Measurements from ENCODE around the gene KRT86. TPM values are rescaled to one million over a fixed set of nuclear protein-coding genes. Genes with fewer than 3 reads are reported as not detected.

The KRT86 gene
- total RNA-seq, 1 donor from 2014 or later, result not detected

DNA sequence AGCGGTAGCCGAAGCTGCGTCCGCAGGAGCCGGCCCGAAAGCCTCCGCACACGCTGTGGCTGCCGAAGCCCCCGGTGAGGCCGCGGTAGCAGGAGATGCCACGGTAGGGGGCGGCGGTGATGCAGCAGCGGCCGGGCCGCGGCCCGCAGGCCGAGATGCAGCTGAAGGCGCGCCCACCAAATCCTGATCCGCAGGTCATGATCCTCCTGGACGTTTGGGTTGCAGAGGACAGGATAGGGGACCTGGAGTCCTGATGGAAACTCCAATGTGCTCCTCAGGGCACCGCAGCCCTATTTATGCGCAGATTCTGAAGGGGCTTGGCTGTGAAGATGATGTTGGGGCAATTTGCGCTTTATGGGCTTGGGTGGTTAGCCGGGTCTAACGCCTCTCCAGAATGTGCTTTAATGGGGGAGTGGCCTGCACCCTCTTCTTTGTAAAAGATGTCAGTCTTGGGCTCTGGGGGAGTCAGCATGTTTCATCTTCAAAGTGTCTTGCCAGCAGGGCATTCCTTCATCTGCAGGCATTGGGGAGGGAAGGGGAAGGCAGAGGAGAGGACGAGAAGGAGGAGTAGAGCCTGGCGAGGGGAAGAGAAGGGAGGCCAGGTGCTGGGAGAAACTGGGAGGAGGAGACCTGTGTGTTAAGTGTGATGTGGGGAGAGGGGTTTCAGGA, 17.0 kb downstream of the KRT86 start, which contains the start of gene KRT81:
TSS of gene KRT81 (minus strand) at position 268 of the 669 bp plus-strand sequence. CDS start at position 199, 69 bp downstream.
- Mint-ChIP-seq H3K27me3 (ENCODE audit: unreplicated experiment) (no peaks in the 10 kb centered on the region), H3K36me3 (ENCODE audit: low read depth, unreplicated experiment) (no peaks in the 10 kb centered on the region), H3K27ac (ENCODE audit: unreplicated experiment) (no peak within 1 kb of the TSS), H3K4me1 (ENCODE audit: unreplicated experiment) (no peaks in the 10 kb centered on the region), H3K4me3 (ENCODE audit: unreplicated experiment) (no peak within 1 kb of the TSS), H3K9me3 (ENCODE audit: unreplicated experiment) (no peaks in the 10 kb centered on the region)
- TF ChIP-seq, protein P1, sequence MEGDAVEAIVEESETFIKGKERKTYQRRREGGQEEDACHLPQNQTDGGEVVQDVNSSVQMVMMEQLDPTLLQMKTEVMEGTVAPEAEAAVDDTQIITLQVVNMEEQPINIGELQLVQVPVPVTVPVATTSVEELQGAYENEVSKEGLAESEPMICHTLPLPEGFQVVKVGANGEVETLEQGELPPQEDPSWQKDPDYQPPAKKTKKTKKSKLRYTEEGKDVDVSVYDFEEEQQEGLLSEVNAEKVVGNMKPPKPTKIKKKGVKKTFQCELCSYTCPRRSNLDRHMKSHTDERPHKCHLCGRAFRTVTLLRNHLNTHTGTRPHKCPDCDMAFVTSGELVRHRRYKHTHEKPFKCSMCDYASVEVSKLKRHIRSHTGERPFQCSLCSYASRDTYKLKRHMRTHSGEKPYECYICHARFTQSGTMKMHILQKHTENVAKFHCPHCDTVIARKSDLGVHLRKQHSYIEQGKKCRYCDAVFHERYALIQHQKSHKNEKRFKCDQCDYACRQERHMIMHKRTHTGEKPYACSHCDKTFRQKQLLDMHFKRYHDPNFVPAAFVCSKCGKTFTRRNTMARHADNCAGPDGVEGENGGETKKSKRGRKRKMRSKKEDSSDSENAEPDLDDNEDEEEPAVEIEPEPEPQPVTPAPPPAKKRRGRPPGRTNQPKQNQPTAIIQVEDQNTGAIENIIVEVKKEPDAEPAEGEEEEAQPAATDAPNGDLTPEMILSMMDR (IDR thresholded peaks at IDR 0.05; ENCODE audit: unreplicated experiment), result no peak
- no peak for DNase-seq (ENCODE audit: low spot score)

DNA sequence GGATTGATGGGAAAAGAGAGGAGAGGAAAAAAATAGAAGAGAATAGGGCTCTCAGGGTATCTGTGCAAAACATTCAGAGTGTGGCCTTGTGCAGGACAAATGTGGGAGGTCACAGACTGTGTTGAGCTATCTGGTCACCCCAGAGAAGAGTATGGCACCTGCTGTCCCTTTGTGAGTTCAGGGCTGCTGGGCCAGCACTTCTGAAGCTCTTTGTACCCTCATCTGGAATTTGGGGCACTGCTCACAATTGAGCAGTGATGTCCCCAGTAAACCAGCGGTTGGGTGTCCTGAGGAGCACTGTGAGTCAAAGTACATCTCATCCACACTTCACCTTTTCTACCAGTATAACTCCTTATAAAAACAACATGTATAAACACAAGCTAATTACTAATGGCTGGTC, 19.5 kb downstream of the KRT86 start:
- H3K4me3 Mint-ChIP-seq (ENCODE audit: unreplicated experiment), result no peak overlapping the region
- no peak for DNase-seq (ENCODE audit: low spot score)
- no peaks in the 10 kb centered on the region for H3K36me3 Mint-ChIP-seq (ENCODE audit: low read depth, unreplicated experiment)
- H3K27me3 Mint-ChIP-seq (ENCODE audit: unreplicated experiment), result peaks cover 3% of the 10 kb centered on the region
- H3K9me3 Mint-ChIP-seq (ENCODE audit: unreplicated experiment), result no peaks in the 10 kb centered on the region
- TF ChIP-seq, protein P1 (IDR thresholded peaks at IDR 0.05; ENCODE audit: unreplicated experiment), result no peak
- no peaks in the 10 kb centered on the region for H3K4me1 Mint-ChIP-seq (ENCODE audit: unreplicated experiment)
- no peak overlapping the region for H3K27ac Mint-ChIP-seq (ENCODE audit: unreplicated experiment)

DNA sequence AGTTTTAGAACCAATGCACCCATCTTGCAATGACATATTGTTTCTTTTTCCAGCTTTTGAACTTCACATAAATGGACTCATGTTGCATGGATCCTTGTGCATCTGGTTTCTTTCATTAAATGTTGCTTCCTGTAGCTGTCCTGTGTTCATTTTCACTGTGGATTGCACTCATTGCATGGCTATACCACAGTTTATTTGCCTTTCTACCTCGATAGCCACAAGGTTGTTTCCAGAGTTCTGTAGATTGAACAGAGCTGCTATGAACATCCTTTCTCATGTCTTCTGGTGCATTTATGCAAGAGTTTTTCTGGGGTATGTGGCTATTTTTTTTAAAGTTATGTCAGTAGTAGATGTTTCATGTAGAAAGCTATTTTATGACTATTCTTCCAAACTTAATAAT, 20.4 kb downstream of the KRT86 start:
- TF ChIP-seq, protein P1 (IDR thresholded peaks at IDR 0.05; ENCODE audit: unreplicated experiment), result no peak
- no peaks in the 10 kb centered on the region for H3K4me1 Mint-ChIP-seq (ENCODE audit: unreplicated experiment)
- H3K27ac Mint-ChIP-seq (ENCODE audit: unreplicated experiment), result no peak overlapping the region
- H3K27me3 Mint-ChIP-seq (ENCODE audit: unreplicated experiment), result peaks cover 3% of the 10 kb centered on the region
- DNase-seq (ENCODE audit: low spot score), result no peak
- H3K9me3 Mint-ChIP-seq (ENCODE audit: unreplicated experiment), result no peaks in the 10 kb centered on the region
- no peaks in the 10 kb centered on the region for H3K36me3 Mint-ChIP-seq (ENCODE audit: low read depth, unreplicated experiment)
- H3K4me3 Mint-ChIP-seq (ENCODE audit: unreplicated experiment), result no peak overlapping the region

DNA sequence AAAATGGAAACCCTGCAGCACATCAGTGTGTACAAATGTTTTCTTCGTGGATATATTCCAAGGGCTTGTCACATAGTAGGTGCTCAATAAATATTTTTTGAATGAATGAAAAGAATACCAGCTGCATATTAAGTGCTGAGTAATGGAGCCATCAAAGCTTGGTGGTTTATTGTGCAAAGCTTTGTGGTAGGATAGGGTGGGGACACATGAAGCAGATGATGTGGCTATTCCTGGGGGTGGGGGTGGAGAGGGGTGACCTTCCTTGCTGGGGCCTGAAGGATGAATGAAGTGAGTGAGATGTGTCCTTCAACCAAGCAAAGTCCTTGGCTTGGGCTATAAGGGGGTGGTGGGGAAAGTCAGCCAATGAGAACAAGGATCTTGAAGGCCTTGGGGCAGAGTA, 21.2 kb downstream of the KRT86 start:
- H3K4me1 Mint-ChIP-seq (ENCODE audit: unreplicated experiment), result no peaks in the 10 kb centered on the region
- H3K27ac Mint-ChIP-seq (ENCODE audit: unreplicated experiment), result no peak overlapping the region
- no peaks in the 10 kb centered on the region for H3K9me3 Mint-ChIP-seq (ENCODE audit: unreplicated experiment)
- H3K36me3 Mint-ChIP-seq (ENCODE audit: low read depth, unreplicated experiment), result no peaks in the 10 kb centered on the region
- DNase-seq (ENCODE audit: low spot score), result no peak
- H3K4me3 Mint-ChIP-seq (ENCODE audit: unreplicated experiment), result no peak overlapping the region
- TF ChIP-seq, protein P1 (IDR thresholded peaks at IDR 0.05; ENCODE audit: unreplicated experiment), result no peak
- H3K27me3 Mint-ChIP-seq (ENCODE audit: unreplicated experiment), result peaks cover 3% of the 10 kb centered on the region

DNA sequence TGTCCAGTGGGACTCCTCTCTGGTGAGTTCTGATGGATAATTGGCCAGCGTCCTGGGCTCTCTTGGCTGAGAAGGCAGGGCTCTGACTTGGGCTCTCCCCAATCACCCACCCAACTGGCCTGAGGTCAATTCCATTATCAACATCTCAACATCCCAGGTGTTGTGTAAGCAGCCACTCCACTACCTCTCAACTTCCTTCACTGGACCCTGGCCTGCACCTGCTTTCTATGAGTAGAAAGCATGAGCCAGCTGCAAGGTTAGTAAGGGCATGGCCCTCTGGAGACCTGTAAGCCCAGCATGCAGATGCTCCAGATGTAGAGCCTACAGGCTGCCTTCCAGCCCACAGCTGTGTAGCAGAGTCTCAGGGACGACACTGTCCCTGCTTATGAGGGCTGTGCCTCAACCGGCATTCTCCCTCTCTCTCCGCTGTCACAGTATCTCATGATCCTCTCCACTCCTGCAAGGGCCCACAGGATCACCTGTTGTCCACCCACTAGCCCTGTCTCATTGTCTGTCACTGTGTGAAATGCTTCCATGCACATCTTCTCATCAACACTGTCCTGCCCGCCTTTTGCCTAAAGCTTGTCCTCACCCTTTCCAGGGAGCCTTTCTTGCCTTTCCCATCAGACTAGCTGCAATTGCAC, 22.2 kb downstream of the KRT86 start:
- H3K27me3 Mint-ChIP-seq (ENCODE audit: unreplicated experiment), result peaks cover 5% of the 10 kb centered on the region
- no peak overlapping the region for H3K27ac Mint-ChIP-seq (ENCODE audit: unreplicated experiment)
- DNase-seq (ENCODE audit: low spot score), result no peak
- TF ChIP-seq, protein P1 (IDR thresholded peaks at IDR 0.05; ENCODE audit: unreplicated experiment), result no peak
- no peaks in the 10 kb centered on the region for H3K4me1 Mint-ChIP-seq (ENCODE audit: unreplicated experiment)
- no peaks in the 10 kb centered on the region for H3K36me3 Mint-ChIP-seq (ENCODE audit: low read depth, unreplicated experiment)
- no peak overlapping the region for H3K4me3 Mint-ChIP-seq (ENCODE audit: unreplicated experiment)
- H3K9me3 Mint-ChIP-seq (ENCODE audit: unreplicated experiment), result no peaks in the 10 kb centered on the region

Measured in endothelial cell (in vitro differentiated cells).